Endothelial cell of umbilical vein (primary cell): Measurements from ENCODE around the gene SNPH. TPM values are rescaled to one million over a fixed set of nuclear protein-coding genes. Genes with fewer than 3 reads are reported as not detected.

Experiments
- BruUV-seq: library from RNA; stranded (reverse); fragments of 400-500 nt; replicated peaks from 2 replicates; lab custom pipeline; 2021; lab: Mats Ljungman, UMichigan
- CTCF ChIA-PET: fragments of 300-600, 350-600 bp; sonication (Branson Sonifier 250); formaldehyde crosslinking; loops from one replicate; lab custom pipeline; 2021; ENCODE audit warnings: antibody characterized with exemption, inconsistent platforms; lab: Charles Lee
- POLR2A ChIA-PET: fragments of 300-600, 350-600 bp; sonication (Branson Sonifier 250); formaldehyde crosslinking; loops from one replicate; lab custom pipeline; 2021; ENCODE audit warnings: antibody characterized with exemption, inconsistent platforms; lab: Charles Lee
- DNase-seq: peaks from one replicate; pipeline ENCODE4 v3.0.0-alpha.2; 2011; ENCODE audit warnings: low read depth, low spot score
- FAIRE-seq: peaks from 2 replicates; lab custom pipeline; 2011; peaks lifted over from hg19 to GRCh38; lab: Jason Lieb, UNC
- H2AFZ ChIP-seq: 2 replicates; pipeline ENCODE4 v1.6.0; 2012; ENCODE audit warnings: low read depth, low read length, control low read depth, inconsistent platforms
- H3K27ac ChIP-seq: 2 replicates; pipeline ENCODE4 v1.5.1; 2011; ENCODE audit warnings: low read depth, mild to moderate bottlenecking, control low read depth, low read length, moderate library complexity; ENCODE audit not compliant: insufficient read depth
- H3K27me3 ChIP-seq, 2 experiments: 2 replicates each; pipeline versions ENCODE4 v1.6.0 to v1.6.1; 2011; ENCODE audit warnings: low read length in 2 of 2, mixed read lengths in 1 of 2; ENCODE audit not compliant: control insufficient read depth in 2 of 2, insufficient read depth in 2 of 2
- H3K36me3 ChIP-seq, 2 experiments: 2 replicates in 1 of 2; 3 replicates in 1 of 2; pipeline ENCODE4 v1.5.1; 2011; ENCODE audit warnings: low read length in 2 of 2, mild to moderate bottlenecking in 1 of 2, moderate library complexity in 1 of 2; ENCODE audit not compliant: control insufficient read depth in 2 of 2, insufficient read depth in 2 of 2; ENCODE audit errors: extremely low read depth in 1 of 2
- H3K4me1 ChIP-seq: 3 replicates; pipeline ENCODE4 v1.5.1; 2011; ENCODE audit warnings: mild to moderate bottlenecking, low read length; ENCODE audit not compliant: control insufficient read depth, insufficient read depth; ENCODE audit errors: extremely low read depth
- H3K4me2 ChIP-seq: 2 replicates; pipeline ENCODE4 v1.6.1; 2011; ENCODE audit warnings: low read length, control low read depth, mixed read lengths; ENCODE audit not compliant: insufficient read depth
- H3K4me3 ChIP-seq, 3 experiments: fragments of 200-600 bp in 1 of 3; sonication (generic), shearing (Covaris generic) in 1 of 3; replicated peaks in 1 of 3; 2 replicates each; pipeline ENCODE4 v1.5.1; 2011 to 2016; ENCODE audit warnings: control low read depth in 3 of 3, low read length in 3 of 3, mild to moderate bottlenecking in 2 of 3, inconsistent platforms in 1 of 3, low read depth in 1 of 3, moderate library complexity in 1 of 3; ENCODE audit not compliant: insufficient read depth in 1 of 3
- H3K79me2 ChIP-seq: 2 replicates; pipeline ENCODE4 v1.6.0; 2012; ENCODE audit warnings: low read length, inconsistent platforms; ENCODE audit not compliant: control insufficient read depth, insufficient read depth
- H3K9ac ChIP-seq: replicated peaks from 2 replicates; pipeline ENCODE3; 2011; ENCODE audit warnings: low read length, control low read depth; ENCODE audit not compliant: insufficient read depth; ENCODE audit errors: extremely low read depth
- H3K9me1 ChIP-seq: replicated peaks from 3 replicates; pipeline ENCODE4 v1.6.0; 2011; ENCODE audit warnings: mild to moderate bottlenecking, low read length; ENCODE audit not compliant: control insufficient read depth, insufficient read depth; ENCODE audit errors: extremely low read depth
- H3K9me3 ChIP-seq: replicated peaks from 2 replicates; pipeline ENCODE4 v1.5.1; 2012; ENCODE audit warnings: low read length, inconsistent platforms; ENCODE audit not compliant: control insufficient read depth, insufficient read depth
- H4K20me1 ChIP-seq: replicated peaks from 2 replicates; pipeline ENCODE3; 2011; ENCODE audit warnings: mild to moderate bottlenecking, low read length; ENCODE audit not compliant: control insufficient read depth, insufficient read depth; ENCODE audit errors: extremely low read depth
- EZH2 ChIP-seq: IDR thresholded peaks from 2 replicates; pipeline ENCODE4 v1.6.1; 2012; ENCODE audit warnings: borderline replicate concordance, low read depth, mild to moderate bottlenecking, moderate library complexity, low read length, inconsistent platforms; ENCODE audit not compliant: severe bottlenecking
- FOS ChIP-seq: IDR thresholded peaks from 2 replicates; pipeline ENCODE4 v1.6.1; 2011; ENCODE audit warnings: mild to moderate bottlenecking, low read length, moderate library complexity, borderline replicate concordance; ENCODE audit not compliant: insufficient read depth
- GATA2 ChIP-seq: IDR thresholded peaks from 2 replicates; pipeline ENCODE4 v1.7.0; 2011; ENCODE audit warnings: low read depth, mild to moderate bottlenecking, moderate library complexity, mixed read lengths, low read length; ENCODE audit not compliant: insufficient read length, insufficient read depth
- JUN ChIP-seq: IDR thresholded peaks from 2 replicates; pipeline ENCODE4 v1.6.1; 2011; ENCODE audit warnings: borderline replicate concordance, low read depth; ENCODE audit not compliant: insufficient read length, insufficient read depth
- MYC ChIP-seq: IDR thresholded peaks from one replicate; pipeline ENCODE4 v1.6.1; 2011; ENCODE audit warnings: mild to moderate bottlenecking, low read depth, low read length
- POLR2A ChIP-seq: IDR thresholded peaks from 2 replicates; pipeline ENCODE4 v1.6.1; 2012; ENCODE audit warnings: low read depth, mild to moderate bottlenecking, control low read depth, low read length
- POLR2AphosphoS5 ChIP-seq: IDR thresholded peaks from 2 replicates; pipeline ENCODE4 v1.6.1; 2012; ENCODE audit warnings: low read depth, mild to moderate bottlenecking, control low read depth, low read length, moderate library complexity; ENCODE audit not compliant: insufficient read depth
- dilution Hi-C: fragments of 300-500 bp; cut with MboI; formaldehyde crosslinking; loops from one replicate; pipeline ENCODE4 v1.15.0; 2019; ENCODE audit warnings: low sequenced_read_pairs; ENCODE audit not compliant: extremely low pct_ligation_motif_present
- intact Hi-C: fragments of 100-400 bp; cut with micrococcal nuclease; formaldehyde crosslinking; loops from one replicate; pipeline ENCODE4 v1.10.0; 2022
- polyA plus RNA-seq, 4 experiments: library from polyadenylated mRNA; depleted of rRNA in 3 of 4; stranded (reverse) in 3 of 4; unstranded in 1 of 4; fragments of >200 nt; gene quantifications; 2 replicates each; pipeline versions ENCODE4 v1.2.1 to v1.2.3, GENCODE V29; 2011 to 2012; ENCODE audit warnings: missing spikeins in 1 of 4
- total RNA-seq: library from RNA; stranded (reverse); gene quantifications from 2 replicates; pipeline ENCODE4 v1.2.3, GENCODE V29; 2021
- TF ChIP-seq, protein P1 (sequence below), 2 donors: IDR thresholded peaks; 1 replicate in 1 of 2; 2 replicates in 1 of 2; pipeline ENCODE4 v1.5.1; 2011; ENCODE audit warnings: low read length in 2 of 2, mild to moderate bottlenecking in 2 of 2, moderate library complexity in 2 of 2, control low read depth in 1 of 2, inconsistent platforms in 1 of 2, low read depth in 1 of 2; ENCODE audit not compliant: insufficient read depth in 1 of 2; ENCODE audit errors: extremely low read depth in 1 of 2
- TF ChIP-seq, protein P2 (sequence below): IDR thresholded peaks from 2 replicates; pipeline ENCODE4 v1.6.1; 2011; ENCODE audit not compliant: insufficient read depth, insufficient read length

The SNPH gene
- total and polyA plus RNA-seq, 2 donors (not counting 3 experiments of a cell fraction or from before 2014, with no cell fraction given): 2.3 to 5.5 TPM

DNA sequence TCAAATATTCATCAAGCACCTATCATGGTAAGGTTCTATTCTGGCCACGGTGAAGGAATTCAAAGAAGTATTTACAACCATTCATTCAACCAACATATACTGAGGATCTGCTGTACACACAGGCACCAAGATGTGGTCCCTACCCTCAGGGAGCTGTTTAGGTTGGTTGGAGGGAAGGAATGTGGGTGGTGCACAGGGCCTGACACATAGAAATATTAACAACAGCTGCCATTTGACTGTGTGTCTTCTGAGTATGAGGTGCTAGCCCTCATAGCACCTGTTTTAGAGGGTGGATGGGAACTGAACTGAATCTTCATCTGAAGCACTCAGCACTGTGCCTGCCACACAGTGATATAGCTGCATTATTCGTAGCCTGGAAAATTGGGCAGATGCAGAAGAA lies 7.3 kb downstream of the SNPH start:
- intact Hi-C loops (no loop called here), dilution Hi-C loops (no loop called here)
- ChIA-PET CTCF (interaction anchor here (1.1 kb wide), 1 partner anchor 27 kb away, joined by 3 read pairs; no protein-coding TSS in a partner anchor), POLR2A (no interaction called here)
- Histone ChIP-seq H3K4me2 (no peak overlapping the region), H3K27me3 (no peaks in the 10 kb centered on the region), H3K36me3 (no peaks in the 10 kb centered on the region), H4K20me1 (no peaks in the 10 kb centered on the region), H3K4me1 (no peaks in the 10 kb centered on the region), H3K9ac (no peak overlapping the region), H3K9me1 (no peaks in the 10 kb centered on the region), H2AFZ (no peak overlapping the region), H3K4me3 (no peak overlapping the region), H3K9me3 (no peaks in the 10 kb centered on the region), H3K79me2 (no peaks in the 10 kb centered on the region), H3K27ac (no peak overlapping the region)
- DNase-seq (no peak), FAIRE-seq (no peak)
- TF ChIP-seq, protein P1, sequence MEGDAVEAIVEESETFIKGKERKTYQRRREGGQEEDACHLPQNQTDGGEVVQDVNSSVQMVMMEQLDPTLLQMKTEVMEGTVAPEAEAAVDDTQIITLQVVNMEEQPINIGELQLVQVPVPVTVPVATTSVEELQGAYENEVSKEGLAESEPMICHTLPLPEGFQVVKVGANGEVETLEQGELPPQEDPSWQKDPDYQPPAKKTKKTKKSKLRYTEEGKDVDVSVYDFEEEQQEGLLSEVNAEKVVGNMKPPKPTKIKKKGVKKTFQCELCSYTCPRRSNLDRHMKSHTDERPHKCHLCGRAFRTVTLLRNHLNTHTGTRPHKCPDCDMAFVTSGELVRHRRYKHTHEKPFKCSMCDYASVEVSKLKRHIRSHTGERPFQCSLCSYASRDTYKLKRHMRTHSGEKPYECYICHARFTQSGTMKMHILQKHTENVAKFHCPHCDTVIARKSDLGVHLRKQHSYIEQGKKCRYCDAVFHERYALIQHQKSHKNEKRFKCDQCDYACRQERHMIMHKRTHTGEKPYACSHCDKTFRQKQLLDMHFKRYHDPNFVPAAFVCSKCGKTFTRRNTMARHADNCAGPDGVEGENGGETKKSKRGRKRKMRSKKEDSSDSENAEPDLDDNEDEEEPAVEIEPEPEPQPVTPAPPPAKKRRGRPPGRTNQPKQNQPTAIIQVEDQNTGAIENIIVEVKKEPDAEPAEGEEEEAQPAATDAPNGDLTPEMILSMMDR (IDR thresholded peaks at IDR 0.05; ENCODE audit: extremely low read depth in 1 of 2, insufficient read depth in 1 of 2, low read depth in 1 of 2, low read length in 2 of 2): no peak
- TF ChIP-seq GATA2: no peak
- no peak for TF ChIP-seq MYC
- no peak for TF ChIP-seq JUN
- TF ChIP-seq POLR2AphosphoS5: no peak
- TF ChIP-seq EZH2: no peak
- TF ChIP-seq, protein P2, sequence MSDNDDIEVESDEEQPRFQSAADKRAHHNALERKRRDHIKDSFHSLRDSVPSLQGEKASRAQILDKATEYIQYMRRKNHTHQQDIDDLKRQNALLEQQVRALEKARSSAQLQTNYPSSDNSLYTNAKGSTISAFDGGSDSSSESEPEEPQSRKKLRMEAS: no peak
- no peak for TF ChIP-seq FOS
- no peak for TF ChIP-seq POLR2A
- BruUV-seq: no TSS peak
